HepG2 (cell line): ENCODE data around the gene BANK1.

Experiments
- BHLHE40 ChIP-seq: IDR thresholded peaks from 2 replicates; pipeline ENCODE4 v1.6.1; 2011; ENCODE audit warnings: low read length, improper control_type of control experiment
- MAX ChIP-seq: IDR thresholded peaks from 2 replicates; pipeline ENCODE4 v1.6.1; 2012; ENCODE audit warnings: inconsistent platforms
- POLR2A ChIP-seq, 2 experiments: IDR thresholded peaks; 2 replicates each; pipeline ENCODE4 v1.6.1; 2011; ENCODE audit warnings: low read depth in 2 of 2, low read length in 2 of 2, mild to moderate bottlenecking in 1 of 2, moderate library complexity in 1 of 2; ENCODE audit not compliant: insufficient read depth in 1 of 2
- TF ChIP-seq, protein P1 (sequence below): sonication (generic); formaldehyde crosslinking; IDR thresholded peaks from 2 replicates; pipeline ENCODE4 v1.8.1; 2023; ENCODE audit warnings: mild to moderate bottlenecking, missing genetic modification reagents, borderline replicate concordance
- TF ChIP-seq, protein P2 (sequence below): sonication (generic); formaldehyde crosslinking; IDR thresholded peaks from 2 replicates; pipeline ENCODE4 v1.9.0; 2021; ENCODE audit warnings: missing genetic modification reagents, borderline replicate concordance
- TF ChIP-seq, protein P3 (sequence below): sonication (generic); formaldehyde crosslinking; IDR thresholded peaks from 2 replicates; pipeline ENCODE4 v1.5.0; 2020; ENCODE audit warnings: mild to moderate bottlenecking, missing genetic modification reagents, moderate library complexity

- TF ChIP-seq, protein P1, sequence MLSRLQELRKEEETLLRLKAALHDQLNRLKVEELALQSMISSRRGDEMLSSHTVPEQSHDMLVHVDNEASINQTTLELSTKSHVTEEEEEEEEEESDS (CRISPR knock-in tag) = no peak
- no peak for TF ChIP-seq MAX
- TF ChIP-seq, protein P2, sequence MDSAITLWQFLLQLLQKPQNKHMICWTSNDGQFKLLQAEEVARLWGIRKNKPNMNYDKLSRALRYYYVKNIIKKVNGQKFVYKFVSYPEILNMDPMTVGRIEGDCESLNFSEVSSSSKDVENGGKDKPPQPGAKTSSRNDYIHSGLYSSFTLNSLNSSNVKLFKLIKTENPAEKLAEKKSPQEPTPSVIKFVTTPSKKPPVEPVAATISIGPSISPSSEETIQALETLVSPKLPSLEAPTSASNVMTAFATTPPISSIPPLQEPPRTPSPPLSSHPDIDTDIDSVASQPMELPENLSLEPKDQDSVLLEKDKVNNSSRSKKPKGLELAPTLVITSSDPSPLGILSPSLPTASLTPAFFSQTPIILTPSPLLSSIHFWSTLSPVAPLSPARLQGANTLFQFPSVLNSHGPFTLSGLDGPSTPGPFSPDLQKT (CRISPR knock-in tag) = no peak
- TF ChIP-seq, protein P3, sequence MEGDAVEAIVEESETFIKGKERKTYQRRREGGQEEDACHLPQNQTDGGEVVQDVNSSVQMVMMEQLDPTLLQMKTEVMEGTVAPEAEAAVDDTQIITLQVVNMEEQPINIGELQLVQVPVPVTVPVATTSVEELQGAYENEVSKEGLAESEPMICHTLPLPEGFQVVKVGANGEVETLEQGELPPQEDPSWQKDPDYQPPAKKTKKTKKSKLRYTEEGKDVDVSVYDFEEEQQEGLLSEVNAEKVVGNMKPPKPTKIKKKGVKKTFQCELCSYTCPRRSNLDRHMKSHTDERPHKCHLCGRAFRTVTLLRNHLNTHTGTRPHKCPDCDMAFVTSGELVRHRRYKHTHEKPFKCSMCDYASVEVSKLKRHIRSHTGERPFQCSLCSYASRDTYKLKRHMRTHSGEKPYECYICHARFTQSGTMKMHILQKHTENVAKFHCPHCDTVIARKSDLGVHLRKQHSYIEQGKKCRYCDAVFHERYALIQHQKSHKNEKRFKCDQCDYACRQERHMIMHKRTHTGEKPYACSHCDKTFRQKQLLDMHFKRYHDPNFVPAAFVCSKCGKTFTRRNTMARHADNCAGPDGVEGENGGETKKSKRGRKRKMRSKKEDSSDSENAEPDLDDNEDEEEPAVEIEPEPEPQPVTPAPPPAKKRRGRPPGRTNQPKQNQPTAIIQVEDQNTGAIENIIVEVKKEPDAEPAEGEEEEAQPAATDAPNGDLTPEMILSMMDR = no peak
- no peak for TF ChIP-seq BHLHE40
- TF ChIP-seq POLR2A (IDR thresholded peaks at IDR 0.05; ENCODE audit: insufficient read depth in 1 of 2, low read depth in 2 of 2, low read length in 2 of 2) = no peak
Observed at GRCh38 chr4:101938836-101939235, 148.3 kb downstream of the BANK1 start.
